Smooth muscle cell of the umbilical artery (primary cell): ENCODE data around the gene CLEC17A. TPM values are rescaled to one million over a fixed set of nuclear protein-coding genes. Genes with fewer than 3 reads are reported as not detected.

ENCODE experiments used
- total RNA-seq: library from RNA; depleted of rRNA; stranded (reverse); fragments of >200 nt; gene quantifications from 2 replicates; pipeline ENCODE4 v1.2.3, GENCODE V29; 2014

CLEC17A gene, protein sequence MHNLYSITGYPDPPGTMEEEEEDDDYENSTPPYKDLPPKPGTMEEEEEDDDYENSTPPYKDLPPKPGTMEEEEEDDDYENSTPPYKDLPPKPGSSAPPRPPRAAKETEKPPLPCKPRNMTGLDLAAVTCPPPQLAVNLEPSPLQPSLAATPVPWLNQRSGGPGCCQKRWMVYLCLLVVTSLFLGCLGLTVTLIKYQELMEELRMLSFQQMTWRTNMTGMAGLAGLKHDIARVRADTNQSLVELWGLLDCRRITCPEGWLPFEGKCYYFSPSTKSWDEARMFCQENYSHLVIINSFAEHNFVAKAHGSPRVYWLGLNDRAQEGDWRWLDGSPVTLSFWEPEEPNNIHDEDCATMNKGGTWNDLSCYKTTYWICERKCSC
- total RNA-seq: not detected in 2 replicates

DNA sequence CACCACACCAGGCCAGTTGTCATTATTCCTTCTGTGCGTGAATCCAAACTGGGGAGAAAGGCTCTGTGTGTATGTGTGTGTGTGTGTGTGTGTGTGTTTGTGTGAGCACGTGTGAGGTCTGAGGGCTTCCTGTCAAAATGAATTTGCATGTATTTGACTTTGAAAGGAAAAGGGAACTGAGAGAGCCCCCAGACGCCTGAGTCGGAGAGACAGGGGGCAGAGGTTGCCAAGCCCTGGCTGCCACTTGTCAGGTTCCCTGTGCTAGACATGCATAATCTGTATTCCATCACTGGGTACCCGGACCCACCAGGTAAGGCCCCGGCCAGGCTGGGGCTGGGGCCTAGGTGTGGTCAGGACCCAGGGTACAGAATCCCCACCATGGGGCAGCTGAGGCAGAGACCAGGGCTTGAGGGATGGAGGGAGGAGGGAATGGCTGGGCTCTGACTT lies at the start of gene CLEC17A:
Gene CLEC17A (plus strand): TSS at position 191 of the 447 bp plus-strand sequence. CDS start 77 bp downstream, at position 268.

DNA sequence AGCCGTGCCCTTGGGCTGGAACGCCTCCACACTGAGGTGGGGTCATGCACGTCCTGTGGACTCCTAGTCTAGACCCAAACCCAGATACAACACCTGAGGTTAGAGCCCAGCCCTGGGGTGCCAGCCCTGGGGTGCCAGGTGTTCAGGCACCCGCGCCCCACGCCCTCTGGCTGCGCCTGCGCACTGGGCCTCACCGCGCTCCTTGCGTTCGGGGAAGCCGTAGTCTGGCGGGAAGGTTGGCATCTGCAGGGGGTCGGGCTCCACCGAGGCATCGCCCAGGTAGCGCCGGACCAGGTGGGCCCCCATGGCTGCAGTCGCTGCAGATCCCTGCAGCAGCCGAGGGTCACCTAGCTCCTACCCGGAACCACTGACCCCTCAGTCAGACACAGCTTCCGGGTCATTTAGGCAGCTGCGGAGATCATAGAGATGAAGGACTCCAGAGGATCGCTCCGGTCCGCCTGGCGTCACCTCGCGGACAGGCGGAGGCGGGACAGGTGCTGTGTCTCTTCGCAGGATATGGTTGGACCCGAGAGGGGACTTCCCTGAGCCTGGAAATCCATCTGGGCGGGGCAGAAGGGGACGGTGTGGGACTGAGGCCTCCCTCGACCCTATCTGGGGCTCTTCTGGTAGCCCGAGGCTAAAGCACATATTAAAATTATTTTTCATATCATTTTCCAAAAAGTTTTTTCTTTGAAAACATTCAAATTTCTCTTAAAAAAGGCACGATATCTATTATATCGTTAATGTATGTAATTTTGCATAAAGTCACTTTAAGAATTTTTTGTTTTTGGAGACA lies 11.0 kb upstream of the CLEC17A start, which contains the start of gene NDUFB7:
Gene NDUFB7 (minus strand): TSS at position 372 of the 796 bp plus-strand sequence. CDS start 66 bp downstream, at position 306.

Other genes starting within 250 kb of the CLEC17A start
- gene ADGRE5, start 201.6 kb upstream of the CLEC17A start, total RNA-seq: 10.4 and 37.4 TPM in 2 replicates
- gene DDX39A, start 163.7 kb upstream of the CLEC17A start, total RNA-seq: 30.0 and 43.6 TPM in 2 replicates
- gene PKN1, start 149.8 kb upstream of the CLEC17A start, total RNA-seq: 123 and 166 TPM in 2 replicates
- 1.2 and 5.6 TPM in 2 replicates for gene PTGER1, start 107.7 kb upstream of the CLEC17A start, total RNA-seq
- 116 and 159 TPM in 2 replicates for gene GIPC1, start 87.0 kb upstream of the CLEC17A start, total RNA-seq
- gene DNAJB1, start 64.7 kb upstream of the CLEC17A start, total RNA-seq: 51.9 and 53.4 TPM in 2 replicates
- 14.6 and 21.3 TPM in 2 replicates for gene TECR, start 53.5 kb upstream of the CLEC17A start, total RNA-seq
- 97.1 and 216 TPM in 2 replicates for gene NDUFB7, start 11.0 kb upstream of the CLEC17A start, total RNA-seq
- gene ADGRE3, start 91.8 kb downstream of the CLEC17A start, total RNA-seq: not detected in 2 replicates
- gene ZNF333, start 107.0 kb downstream of the CLEC17A start, total RNA-seq: 20.2 and 41.9 TPM in 2 replicates
- gene ADGRE2, start 195.5 kb downstream of the CLEC17A start, total RNA-seq: under 0.01 and 0.32 TPM in 2 replicates